ENCODE measurements around the gene SLC25A51.

GRCh38 chr9:37909326-37909725 lies 5.4 kb upstream of the SLC25A51 start:
- no peak for TF ChIP-seq POLR2A (IDR thresholded peaks at IDR 0.05)
- TF ChIP-seq, protein P1, sequence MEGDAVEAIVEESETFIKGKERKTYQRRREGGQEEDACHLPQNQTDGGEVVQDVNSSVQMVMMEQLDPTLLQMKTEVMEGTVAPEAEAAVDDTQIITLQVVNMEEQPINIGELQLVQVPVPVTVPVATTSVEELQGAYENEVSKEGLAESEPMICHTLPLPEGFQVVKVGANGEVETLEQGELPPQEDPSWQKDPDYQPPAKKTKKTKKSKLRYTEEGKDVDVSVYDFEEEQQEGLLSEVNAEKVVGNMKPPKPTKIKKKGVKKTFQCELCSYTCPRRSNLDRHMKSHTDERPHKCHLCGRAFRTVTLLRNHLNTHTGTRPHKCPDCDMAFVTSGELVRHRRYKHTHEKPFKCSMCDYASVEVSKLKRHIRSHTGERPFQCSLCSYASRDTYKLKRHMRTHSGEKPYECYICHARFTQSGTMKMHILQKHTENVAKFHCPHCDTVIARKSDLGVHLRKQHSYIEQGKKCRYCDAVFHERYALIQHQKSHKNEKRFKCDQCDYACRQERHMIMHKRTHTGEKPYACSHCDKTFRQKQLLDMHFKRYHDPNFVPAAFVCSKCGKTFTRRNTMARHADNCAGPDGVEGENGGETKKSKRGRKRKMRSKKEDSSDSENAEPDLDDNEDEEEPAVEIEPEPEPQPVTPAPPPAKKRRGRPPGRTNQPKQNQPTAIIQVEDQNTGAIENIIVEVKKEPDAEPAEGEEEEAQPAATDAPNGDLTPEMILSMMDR (IDR thresholded peaks at IDR 0.05) = no peak
